HG03196 (cell line): ENCODE results near the gene PIGN.

Experiments
- ATAC-seq: cut with Tn5 transposase; IDR thresholded peaks from one replicate; pipeline ENCODE4 v1.9.1; 2021; ENCODE audit not compliant: unreplicated experiment

The PIGN gene

GRCh38 chr18:62109676-62110075 is 77.2 kb downstream of the PIGN start:
- no peak for ATAC-seq

DNA sequence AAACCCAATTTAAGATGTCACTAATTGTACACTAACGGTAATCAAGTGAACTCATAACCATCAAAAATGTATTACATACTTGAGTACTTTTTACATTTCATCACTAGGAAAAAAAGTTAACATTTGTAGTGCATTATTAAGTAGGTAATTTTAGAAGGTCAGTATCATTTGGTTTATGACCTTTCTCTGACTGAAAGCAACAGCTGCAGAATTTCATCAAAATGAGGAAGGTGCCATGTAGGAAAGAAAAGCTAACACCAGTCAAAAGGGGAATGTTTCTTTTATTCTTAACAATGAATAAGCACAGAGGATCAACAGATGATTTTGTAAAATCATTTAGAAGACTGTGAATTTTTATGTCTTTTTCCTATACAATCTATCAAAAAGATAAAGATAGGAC is 79.0 kb downstream of the PIGN start:
- ATAC-seq = no peak

GRCh38 chr18:62106271-62106670 is 80.6 kb downstream of the PIGN start:
- no peak for ATAC-seq

GRCh38 chr18:62105376-62105775 is 81.5 kb downstream of the PIGN start:
- ATAC-seq = no peak

DNA sequence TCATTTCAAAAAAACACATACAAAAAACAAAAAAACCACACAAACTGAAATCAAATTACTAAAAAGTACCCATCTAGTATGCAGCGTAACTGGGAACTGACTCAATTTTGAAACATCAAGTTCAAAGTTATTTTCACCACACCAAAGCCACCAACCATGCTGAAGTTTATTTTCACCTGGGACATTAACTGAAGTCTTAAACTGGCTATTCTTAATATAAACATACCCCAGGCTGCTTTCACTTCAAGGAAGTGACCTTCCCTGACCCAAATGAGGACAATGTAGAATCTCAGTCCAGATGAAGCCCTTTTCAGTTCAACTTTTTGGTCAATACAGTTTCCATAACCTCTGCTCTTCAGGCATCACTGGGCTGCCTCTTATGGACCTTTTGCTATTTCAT is 84.6 kb downstream of the PIGN start:
- no peak for ATAC-seq

DNA sequence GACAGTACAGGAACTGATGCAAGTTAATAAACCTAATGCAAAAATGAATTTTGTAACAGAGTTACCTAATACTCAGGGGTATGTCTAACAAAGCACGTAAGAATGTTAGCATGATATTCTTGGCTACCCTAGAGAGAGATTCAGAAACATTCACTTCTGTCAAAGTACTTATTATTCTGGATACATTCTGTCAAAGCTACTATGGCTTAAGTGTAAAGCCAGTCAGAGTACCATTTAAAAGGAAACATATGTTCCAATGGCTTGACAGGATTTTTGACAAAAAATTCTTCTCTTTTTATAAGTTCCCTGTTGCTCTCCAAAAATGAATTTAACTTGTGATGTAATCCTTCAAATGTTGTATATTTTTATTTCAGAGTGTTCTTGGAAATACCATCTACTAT is 85.5 kb downstream of the PIGN start:
- ATAC-seq = no peak

GRCh38 chr18:62098960-62099359 is 87.9 kb downstream of the PIGN start:
- no peak for ATAC-seq

DNA sequence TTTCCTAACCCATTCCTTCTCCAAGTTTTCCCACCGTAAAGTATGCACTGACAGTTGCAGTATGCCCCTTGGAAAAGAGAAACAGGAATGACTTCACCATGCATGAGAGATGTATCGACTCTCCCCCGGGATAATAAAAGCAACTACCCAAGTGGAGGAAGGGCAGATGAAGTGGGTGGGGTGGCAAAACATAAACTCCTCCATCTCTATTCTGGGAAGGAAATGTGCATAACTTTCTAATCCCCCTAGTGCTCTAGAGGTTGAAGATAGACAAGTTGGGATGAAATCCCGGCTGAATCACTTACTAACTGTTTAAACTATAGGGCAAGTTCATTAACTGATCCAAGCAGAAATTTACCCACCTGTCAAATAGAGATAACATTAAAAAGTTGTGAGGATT is 89.2 kb downstream of the PIGN start:
- no peak for ATAC-seq

GRCh38 chr18:62091487-62092120 is 95.3 kb downstream of the PIGN start:
- no peak for ATAC-seq

GRCh38 chr18:62089174-62089573 is 97.7 kb downstream of the PIGN start:
- no peak for ATAC-seq

GRCh38 chr18:62088156-62088555 is 98.7 kb downstream of the PIGN start:
- no peak for ATAC-seq

DNA sequence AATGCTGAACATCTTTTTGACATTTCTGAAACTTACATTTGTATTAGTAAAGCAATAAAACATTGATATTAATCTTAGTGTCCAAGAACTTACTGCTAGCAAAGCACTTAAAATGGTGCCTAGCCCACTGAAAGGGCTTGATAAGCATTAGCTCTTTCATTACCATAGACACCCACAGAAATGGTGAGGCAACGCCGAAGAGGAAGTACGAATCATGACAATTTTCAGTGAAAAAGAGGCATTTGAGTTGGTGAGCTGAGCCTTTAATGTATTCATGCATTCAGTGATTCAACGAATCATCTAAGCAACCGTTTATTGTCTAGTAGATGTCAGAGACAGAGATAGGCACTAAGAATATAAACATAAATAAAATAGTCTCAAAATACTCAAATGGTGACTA is 101.1 kb downstream of the PIGN start:
- no peak for ATAC-seq

GRCh38 chr18:62081761-62082294 is 105.0 kb downstream of the PIGN start:
- no peak for ATAC-seq

DNA sequence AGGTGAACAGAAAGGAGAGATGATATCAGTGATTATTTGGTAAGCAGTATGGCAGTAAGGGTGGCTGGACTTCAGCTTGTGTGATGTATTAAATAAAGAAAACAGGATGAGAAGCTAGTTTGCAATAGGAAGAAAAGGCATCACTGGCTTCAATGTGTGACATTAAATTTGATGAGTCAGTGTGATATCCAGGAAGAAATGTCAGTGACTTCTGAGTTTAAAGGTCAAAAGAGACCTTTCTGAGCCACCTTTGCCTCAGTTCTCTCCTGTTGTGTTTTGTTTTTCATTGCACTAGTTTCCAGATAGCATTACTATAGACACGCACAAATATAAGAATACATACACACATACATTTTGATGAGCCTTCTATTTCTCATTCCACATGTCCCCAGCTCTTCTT is 105.6 kb downstream of the PIGN start:
- ATAC-seq = no peak

GRCh38 chr18:62080172-62080900 is 106.5 kb downstream of the PIGN start:
- no peak for ATAC-seq

- ATAC-seq = no peak
Observed at GRCh38 chr18:62073461-62074281, 113.2 kb downstream of the PIGN start.

- ATAC-seq = no peak
Observed at GRCh38 chr18:62072370-62072769, 114.5 kb downstream of the PIGN start.

DNA sequence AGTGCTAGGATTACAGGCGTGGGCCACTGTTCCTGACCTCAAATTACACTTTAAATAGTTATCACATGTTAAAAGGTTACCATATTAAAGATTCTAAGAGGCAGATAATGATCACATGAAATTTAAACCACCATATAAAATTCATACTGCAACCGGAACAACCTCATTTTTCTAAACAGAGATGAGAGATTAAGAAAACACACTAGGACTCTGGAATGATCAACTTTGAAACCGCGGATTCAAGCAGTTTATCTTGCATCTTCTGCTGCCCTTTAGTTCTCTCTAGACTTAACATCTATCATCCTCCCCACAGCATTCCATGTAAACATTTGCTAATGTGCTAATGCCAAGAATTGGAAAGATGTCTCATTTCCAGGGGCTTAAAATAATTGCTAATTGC is 115.8 kb downstream of the PIGN start:
- no peak for ATAC-seq

DNA sequence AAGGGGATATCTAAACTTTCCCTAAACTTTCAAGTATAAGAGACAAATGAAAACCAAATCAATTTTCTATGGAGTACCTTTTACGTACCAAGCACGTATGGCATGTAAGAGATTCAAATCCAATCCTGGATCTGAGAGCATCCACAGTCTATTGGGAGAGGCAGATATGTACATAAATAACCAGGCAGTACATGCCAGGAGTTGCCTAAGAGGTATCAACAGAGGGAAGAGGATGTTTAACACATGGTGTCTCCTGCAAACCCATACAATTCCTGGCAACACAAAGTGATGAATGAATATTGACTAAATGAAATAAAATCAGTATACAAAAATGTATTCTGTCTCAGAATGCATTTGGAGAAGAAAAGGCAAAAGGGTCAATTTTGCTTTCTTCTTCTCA is 116.6 kb downstream of the PIGN start:
- ATAC-seq = no peak

DNA sequence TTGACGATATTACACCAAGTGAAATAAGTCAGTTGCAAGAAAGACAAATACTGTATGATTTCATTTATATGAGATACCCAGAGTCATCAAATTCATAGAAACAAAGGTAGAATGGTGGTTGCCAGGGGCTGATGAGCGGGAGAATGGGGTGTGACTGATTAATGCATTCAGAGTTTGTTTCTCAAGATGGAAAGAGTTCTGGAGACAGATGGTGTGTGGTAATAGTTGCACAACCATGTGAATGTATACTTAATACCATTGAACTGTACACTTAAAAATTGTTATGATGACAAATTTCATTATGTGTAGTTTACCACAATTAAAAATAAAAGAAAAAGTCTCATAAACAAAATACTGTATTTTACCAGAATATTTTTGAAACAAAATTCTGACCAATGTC is 117.3 kb downstream of the PIGN start:
- ATAC-seq = no peak

- no peak for ATAC-seq
Observed at GRCh38 chr18:62066102-62066818, 120.6 kb downstream of the PIGN start.
